Coronary artery (tissue), 2 donors: Measurements from ENCODE around the gene DNAH5.

Source experiments
- DNase-seq: peaks from one replicate; pipeline ENCODE4 v3.0.0-alpha.2; 2017; ENCODE audit warnings: low spot score
- H3K27ac ChIP-seq, 2 donors: fragments of 200-600 bp; sonication (generic); one replicate each; pipeline ENCODE4 v1.5.1; 2016 to 2019
- H3K4me3 ChIP-seq: fragments of 200-600 bp; sonication (generic); 2 replicates; pipeline ENCODE4 v1.5.1; 2016; ENCODE audit warnings: mild to moderate bottlenecking, moderate library complexity
- TF ChIP-seq, protein P1 (sequence below): fragments of 200-600 bp; sonication (generic); IDR thresholded peaks from one replicate; pipeline ENCODE4 v1.5.1; 2019; ENCODE audit warnings: antibody characterized with exemption

The DNAH5 gene

DNA sequence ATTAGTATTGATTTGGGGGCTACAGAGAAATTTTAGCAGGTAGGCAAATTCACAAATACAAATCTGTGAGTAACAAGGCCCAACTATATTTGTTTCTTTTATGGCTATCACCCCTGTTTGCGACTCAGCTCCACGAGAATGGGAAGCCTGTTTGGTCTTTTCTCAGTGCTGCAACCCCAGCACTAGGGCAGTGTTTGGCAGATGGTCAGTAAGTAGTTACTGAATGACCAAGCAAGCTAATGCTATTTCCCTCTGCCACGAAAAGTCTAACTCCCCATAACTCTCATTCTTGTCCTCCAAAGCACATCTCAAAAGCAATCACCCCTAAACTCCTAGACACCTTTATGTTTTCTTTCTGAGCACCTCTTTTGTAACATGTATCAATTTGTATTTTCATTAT lies 245.6 kb downstream of the DNAH5 start:
- Histone ChIP-seq H3K27ac (no peak overlapping the region), H3K4me3 (no peak overlapping the region)
- DNase-seq = no peak
- TF ChIP-seq, protein P1, sequence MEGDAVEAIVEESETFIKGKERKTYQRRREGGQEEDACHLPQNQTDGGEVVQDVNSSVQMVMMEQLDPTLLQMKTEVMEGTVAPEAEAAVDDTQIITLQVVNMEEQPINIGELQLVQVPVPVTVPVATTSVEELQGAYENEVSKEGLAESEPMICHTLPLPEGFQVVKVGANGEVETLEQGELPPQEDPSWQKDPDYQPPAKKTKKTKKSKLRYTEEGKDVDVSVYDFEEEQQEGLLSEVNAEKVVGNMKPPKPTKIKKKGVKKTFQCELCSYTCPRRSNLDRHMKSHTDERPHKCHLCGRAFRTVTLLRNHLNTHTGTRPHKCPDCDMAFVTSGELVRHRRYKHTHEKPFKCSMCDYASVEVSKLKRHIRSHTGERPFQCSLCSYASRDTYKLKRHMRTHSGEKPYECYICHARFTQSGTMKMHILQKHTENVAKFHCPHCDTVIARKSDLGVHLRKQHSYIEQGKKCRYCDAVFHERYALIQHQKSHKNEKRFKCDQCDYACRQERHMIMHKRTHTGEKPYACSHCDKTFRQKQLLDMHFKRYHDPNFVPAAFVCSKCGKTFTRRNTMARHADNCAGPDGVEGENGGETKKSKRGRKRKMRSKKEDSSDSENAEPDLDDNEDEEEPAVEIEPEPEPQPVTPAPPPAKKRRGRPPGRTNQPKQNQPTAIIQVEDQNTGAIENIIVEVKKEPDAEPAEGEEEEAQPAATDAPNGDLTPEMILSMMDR = no peak

DNA sequence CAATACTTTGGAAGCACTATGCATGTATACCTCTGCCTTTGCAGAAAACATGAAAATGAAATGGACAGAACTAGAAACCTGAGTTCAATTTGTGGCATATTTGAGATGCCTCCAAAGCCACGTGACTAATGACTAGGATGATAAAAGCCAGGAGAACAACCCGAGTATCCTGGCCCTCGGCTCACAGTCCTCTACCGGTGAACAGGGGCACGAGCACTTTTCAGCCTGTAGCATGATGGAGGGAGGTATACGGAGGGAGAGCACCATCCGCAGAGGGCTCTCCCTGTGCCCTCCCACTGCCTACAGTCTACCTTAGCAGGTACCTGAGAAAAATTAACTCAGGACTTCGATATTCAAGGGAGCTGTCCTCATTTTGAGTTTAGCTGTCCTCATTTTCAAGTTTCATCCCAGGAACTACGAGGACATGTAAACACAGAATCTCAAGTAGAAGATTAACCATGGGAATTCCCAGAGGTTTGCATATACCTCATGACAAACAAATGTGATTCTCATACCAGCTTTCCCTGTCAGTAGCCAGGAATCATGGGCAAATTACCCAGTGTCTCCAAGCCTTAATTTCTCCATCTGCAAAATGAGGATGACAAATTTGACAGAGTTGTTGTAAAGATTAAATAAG lies 249.3 kb downstream of the DNAH5 start:
- no peak for DNase-seq
- H3K4me3 ChIP-seq = no peak overlapping the region
- H3K27ac ChIP-seq = no peak overlapping the region
- TF ChIP-seq, protein P1 = no peak

DNA sequence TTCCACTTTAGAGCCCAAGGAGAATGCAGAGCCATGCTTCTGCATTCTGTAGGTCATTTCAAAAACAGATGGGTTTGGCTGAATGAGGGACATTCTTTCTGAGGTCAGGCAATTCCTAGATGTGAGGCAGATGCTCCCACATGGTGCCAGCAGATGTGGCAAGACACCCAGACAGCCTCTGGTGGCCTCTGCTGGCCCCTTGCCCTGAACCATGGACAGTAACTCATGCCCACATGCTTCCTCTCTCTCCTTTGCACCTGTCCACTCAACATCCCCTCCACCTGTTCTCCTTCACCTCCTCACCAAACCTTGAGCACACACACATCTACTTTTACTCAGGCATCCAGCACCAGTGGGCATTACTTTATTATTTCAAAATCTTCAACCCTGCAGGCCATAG lies 252.3 kb downstream of the DNAH5 start:
- TF ChIP-seq, protein P1 = no peak

DNA sequence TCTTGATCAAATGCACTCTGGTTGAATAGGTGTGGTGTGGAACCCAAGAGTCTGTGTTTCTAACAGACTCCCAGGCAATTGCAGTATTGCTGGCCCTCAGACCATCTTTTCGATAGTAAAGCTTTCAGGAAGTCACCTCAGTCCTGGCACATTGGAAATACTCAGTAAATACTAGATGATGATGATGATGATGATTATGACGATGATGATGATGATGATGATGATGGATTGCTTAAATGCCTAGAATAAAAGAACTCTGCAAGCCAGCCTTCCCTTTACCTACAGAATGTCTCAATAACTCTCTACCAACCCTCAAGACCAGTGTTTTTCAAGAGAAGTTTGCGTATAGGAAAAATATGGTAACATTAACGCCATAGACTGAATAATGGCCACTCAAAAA lies 268.0 kb downstream of the DNAH5 start:
- H3K4me3 ChIP-seq = no peak overlapping the region
- no peak for DNase-seq
- TF ChIP-seq, protein P1 = no peak

More for the DNA sequence above, 252.3 kb downstream of the DNAH5 start:
- no peak overlapping the region for H3K4me3 ChIP-seq
- DNase-seq = no peak
- H3K27ac ChIP-seq = no peak overlapping the region

DNA sequence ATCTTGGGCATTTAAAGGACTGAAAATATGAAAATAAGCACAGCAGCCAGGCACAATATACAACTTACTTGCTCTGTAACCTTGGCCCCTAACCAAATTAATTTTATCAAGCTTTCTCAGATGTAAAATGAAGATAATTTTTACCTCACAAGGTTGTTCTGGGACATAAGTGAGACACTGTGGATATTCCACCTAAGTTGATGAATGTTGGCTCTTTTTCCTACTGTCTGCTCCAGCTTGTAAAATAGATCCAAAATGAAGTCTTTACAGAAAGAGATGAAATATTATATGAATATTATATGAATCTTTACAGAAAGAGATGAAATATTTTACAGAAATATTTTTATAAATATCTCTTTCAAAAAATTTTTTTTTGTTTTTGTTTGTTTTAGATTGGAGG lies 270.1 kb downstream of the DNAH5 start:
- no peak overlapping the region for H3K27ac ChIP-seq
- TF ChIP-seq, protein P1 = no peak
- no peak overlapping the region for H3K4me3 ChIP-seq
- DNase-seq = no peak

More for the DNA sequence above, 268.0 kb downstream of the DNAH5 start:
- H3K27ac ChIP-seq = no peak overlapping the region

DNA sequence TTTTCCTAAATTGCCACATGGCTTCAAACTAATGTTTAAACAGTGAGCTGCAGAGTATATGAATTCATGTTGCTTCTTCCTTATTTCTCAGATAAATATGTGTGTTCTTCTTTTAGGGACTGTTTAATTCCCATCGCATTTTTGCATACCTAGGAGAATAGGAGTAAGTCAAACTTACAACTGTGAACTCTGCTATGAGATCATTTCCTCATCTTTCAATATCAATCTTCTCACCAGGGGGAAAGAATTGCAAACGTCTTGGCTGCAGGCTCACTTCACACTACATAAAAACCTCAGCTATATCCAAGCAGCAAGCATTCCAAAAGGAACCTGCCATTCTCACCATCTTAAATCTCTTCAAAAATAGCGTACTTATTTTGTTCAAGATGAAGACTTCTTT lies 271.0 kb downstream of the DNAH5 start:
- Histone ChIP-seq H3K27ac (no peak overlapping the region), H3K4me3 (no peak overlapping the region)
- DNase-seq = no peak
- TF ChIP-seq, protein P1 = no peak

DNA sequence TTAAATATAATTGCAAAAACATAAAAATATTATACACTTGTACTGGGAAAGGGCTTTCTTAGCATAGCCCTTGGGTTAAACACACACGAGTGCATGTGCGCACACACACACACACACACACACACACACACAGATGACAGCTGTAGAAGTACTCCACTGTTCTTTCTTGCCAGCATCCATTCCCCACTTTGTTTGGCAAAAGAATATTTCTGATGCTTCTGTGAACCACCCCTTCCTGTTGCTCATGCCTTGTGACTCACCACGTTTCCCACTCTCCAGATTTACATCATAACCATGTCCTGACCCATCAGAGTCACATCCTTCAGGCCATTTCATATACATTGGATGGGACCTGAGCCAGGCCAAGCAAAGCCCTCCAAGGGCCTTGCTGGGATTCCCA lies 280.1 kb downstream of the DNAH5 start:
- Histone ChIP-seq H3K27ac (no peak overlapping the region), H3K4me3 (no peak overlapping the region)
- DNase-seq = no peak
- TF ChIP-seq, protein P1 = no peak
